Endothelial cell of umbilical vein (primary cell): ENCODE results near the gene ATAD2B.

Experiments
- EZH2 ChIP-seq: IDR thresholded peaks from 2 replicates; pipeline ENCODE4 v1.6.1; 2012; ENCODE audit warnings: borderline replicate concordance, low read depth, mild to moderate bottlenecking, moderate library complexity, low read length, inconsistent platforms; ENCODE audit not compliant: severe bottlenecking
- FOS ChIP-seq: IDR thresholded peaks from 2 replicates; pipeline ENCODE4 v1.6.1; 2011; ENCODE audit warnings: mild to moderate bottlenecking, low read length, moderate library complexity, borderline replicate concordance; ENCODE audit not compliant: insufficient read depth
- POLR2A ChIP-seq: IDR thresholded peaks from 2 replicates; pipeline ENCODE4 v1.6.1; 2012; ENCODE audit warnings: low read depth, mild to moderate bottlenecking, control low read depth, low read length
- TF ChIP-seq, protein P1 (sequence below), 2 donors: IDR thresholded peaks; 1 replicate in 1 of 2; 2 replicates in 1 of 2; pipeline ENCODE4 v1.5.1; 2011; ENCODE audit warnings: low read length in 2 of 2, mild to moderate bottlenecking in 2 of 2, moderate library complexity in 2 of 2, control low read depth in 1 of 2, inconsistent platforms in 1 of 2, low read depth in 1 of 2; ENCODE audit not compliant: insufficient read depth in 1 of 2; ENCODE audit errors: extremely low read depth in 1 of 2
- TF ChIP-seq, protein P2 (sequence below): IDR thresholded peaks from 2 replicates; pipeline ENCODE4 v1.6.1; 2011; ENCODE audit not compliant: insufficient read depth, insufficient read length

DNA sequence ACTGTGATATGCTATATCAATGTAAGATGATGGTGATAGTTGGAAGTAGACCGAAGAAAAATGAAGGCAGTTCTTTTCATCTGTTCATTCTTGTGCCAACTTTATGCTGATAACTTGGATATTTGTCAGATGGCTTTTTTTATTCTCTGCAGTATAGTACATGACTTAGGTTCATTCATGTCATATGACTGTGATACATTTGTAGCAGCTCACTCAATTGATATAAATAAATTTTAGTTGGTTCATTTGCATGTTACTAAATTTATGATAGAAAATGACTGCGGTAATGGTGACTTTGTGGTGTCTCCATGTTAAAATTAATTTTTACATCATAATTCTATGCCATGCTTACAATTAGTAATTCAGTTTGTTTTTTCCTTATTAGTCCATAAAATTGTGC lies 20.4 kb upstream of the ATAD2B start:
- TF ChIP-seq, protein P1, sequence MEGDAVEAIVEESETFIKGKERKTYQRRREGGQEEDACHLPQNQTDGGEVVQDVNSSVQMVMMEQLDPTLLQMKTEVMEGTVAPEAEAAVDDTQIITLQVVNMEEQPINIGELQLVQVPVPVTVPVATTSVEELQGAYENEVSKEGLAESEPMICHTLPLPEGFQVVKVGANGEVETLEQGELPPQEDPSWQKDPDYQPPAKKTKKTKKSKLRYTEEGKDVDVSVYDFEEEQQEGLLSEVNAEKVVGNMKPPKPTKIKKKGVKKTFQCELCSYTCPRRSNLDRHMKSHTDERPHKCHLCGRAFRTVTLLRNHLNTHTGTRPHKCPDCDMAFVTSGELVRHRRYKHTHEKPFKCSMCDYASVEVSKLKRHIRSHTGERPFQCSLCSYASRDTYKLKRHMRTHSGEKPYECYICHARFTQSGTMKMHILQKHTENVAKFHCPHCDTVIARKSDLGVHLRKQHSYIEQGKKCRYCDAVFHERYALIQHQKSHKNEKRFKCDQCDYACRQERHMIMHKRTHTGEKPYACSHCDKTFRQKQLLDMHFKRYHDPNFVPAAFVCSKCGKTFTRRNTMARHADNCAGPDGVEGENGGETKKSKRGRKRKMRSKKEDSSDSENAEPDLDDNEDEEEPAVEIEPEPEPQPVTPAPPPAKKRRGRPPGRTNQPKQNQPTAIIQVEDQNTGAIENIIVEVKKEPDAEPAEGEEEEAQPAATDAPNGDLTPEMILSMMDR (IDR thresholded peaks at IDR 0.05; ENCODE audit: extremely low read depth in 1 of 2, insufficient read depth in 1 of 2, low read depth in 1 of 2, low read length in 2 of 2), result no peak
- TF ChIP-seq EZH2 (no peak), POLR2A (no peak), FOS (no peak)
- TF ChIP-seq, protein P2, sequence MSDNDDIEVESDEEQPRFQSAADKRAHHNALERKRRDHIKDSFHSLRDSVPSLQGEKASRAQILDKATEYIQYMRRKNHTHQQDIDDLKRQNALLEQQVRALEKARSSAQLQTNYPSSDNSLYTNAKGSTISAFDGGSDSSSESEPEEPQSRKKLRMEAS, result no peak
